ENCODE results near the gene ANAPC2. TPM values are rescaled to one million over a fixed set of nuclear protein-coding genes. Genes with fewer than 3 reads are reported as not detected.

Gene ANAPC2
- total RNA-seq, 1 donor from 2014 or later, result 18.9 TPM

- no peaks in the 10 kb centered on the region for H3K36me3 ChIP-seq
- H3F3A ChIP-seq (ENCODE audit: low read depth), result peaks cover 4% of the 10 kb centered on the region
- no peaks in the 10 kb centered on the region for H3K9me3 ChIP-seq (ENCODE audit: low read depth)
- H3K4me1 Mint-ChIP-seq, result no peaks in the 10 kb centered on the region
- H3K4me1 ChIP-seq, result peaks cover 8% of the 10 kb centered on the region
- H4K20me1 ChIP-seq (ENCODE audit: low read depth), result peaks cover 15% of the 10 kb centered on the region
- H3K4me3 ChIP-seq, result no peak overlapping the region
- H2AFZ ChIP-seq (replicated peaks), result no peak overlapping the region
- DNase-seq (ENCODE audit: low spot score), result no peak
- no peak overlapping the region for H3K4me2 ChIP-seq
- TF ChIP-seq CTCF (IDR thresholded peaks at IDR 0.05) (no peak), EZH2phosphoT487 (IDR thresholded peaks at IDR 0.05) (no peak), EZH2 (IDR thresholded peaks at IDR 0.05) (no peak)
- H3K9ac ChIP-seq, result no peak overlapping the region
- H3K27me3 Mint-ChIP-seq (ENCODE audit: insufficient read depth, low read depth), result peaks cover 2% of the 10 kb centered on the region
- H3K27ac Mint-ChIP-seq, result no peak overlapping the region
- H3K9me3 Mint-ChIP-seq, result no peaks in the 10 kb centered on the region
- no peak overlapping the region for H3K4me3 Mint-ChIP-seq
- no peak overlapping the region for H3K27ac ChIP-seq
- H3K79me2 ChIP-seq (ENCODE audit: low read depth), result no peaks in the 10 kb centered on the region
- no peaks in the 10 kb centered on the region for H3K27me3 ChIP-seq
- H3K36me3 Mint-ChIP-seq, result no peaks in the 10 kb centered on the region
These were observed 45.0 kb upstream of the ANAPC2 start for GRCh38 chr9:137233143-137233980.

GRCh38 chr9:137232510-137232909 lies 44.1 kb upstream of the ANAPC2 start:
- no peak overlapping the region for H3K27ac Mint-ChIP-seq
- no peak for DNase-seq (ENCODE audit: low spot score)
- no peak for TF ChIP-seq EZH2phosphoT487 (IDR thresholded peaks at IDR 0.05)

GRCh38 chr9:137232101-137232500 lies 43.7 kb upstream of the ANAPC2 start:
- H3K9me3 Mint-ChIP-seq, result no peaks in the 10 kb centered on the region
- no peaks in the 10 kb centered on the region for H3K79me2 ChIP-seq (ENCODE audit: low read depth)
- no peaks in the 10 kb centered on the region for H3K36me3 Mint-ChIP-seq
- DNase-seq (ENCODE audit: low spot score), result no peak
- H3K27ac ChIP-seq, result no peak overlapping the region
- H2AFZ ChIP-seq (replicated peaks), result no peak overlapping the region
- H3K36me3 ChIP-seq, result no peaks in the 10 kb centered on the region
- no peak for TF ChIP-seq CTCF (IDR thresholded peaks at IDR 0.05)
- TF ChIP-seq EZH2 (IDR thresholded peaks at IDR 0.05), result no peak
- TF ChIP-seq EZH2phosphoT487 (IDR thresholded peaks at IDR 0.05), result no peak
- no peaks in the 10 kb centered on the region for H3K27me3 ChIP-seq
- H3K9me3 ChIP-seq (ENCODE audit: low read depth), result no peaks in the 10 kb centered on the region
- H3K27me3 Mint-ChIP-seq (ENCODE audit: insufficient read depth, low read depth), result peaks cover 6% of the 10 kb centered on the region
- no peaks in the 10 kb centered on the region for H3F3A ChIP-seq (ENCODE audit: low read depth)
- H3K9ac ChIP-seq, result no peak overlapping the region
- H3K4me1 Mint-ChIP-seq, result peaks cover 3% of the 10 kb centered on the region
- peaks cover 6% of the 10 kb centered on the region for H3K4me1 ChIP-seq
- H3K4me3 Mint-ChIP-seq, result no peak overlapping the region
- no peak overlapping the region for H3K27ac Mint-ChIP-seq
- H4K20me1 ChIP-seq (ENCODE audit: low read depth), result peaks cover 11% of the 10 kb centered on the region
- no peak overlapping the region for H3K4me3 ChIP-seq
- H3K4me2 ChIP-seq, result no peak overlapping the region

More at GRCh38 chr9:137232510-137232909, 44.1 kb upstream of the ANAPC2 start:
- Mint-ChIP-seq H3K9me3 (no peaks in the 10 kb centered on the region), H3K4me3 (no peak overlapping the region), H3K36me3 (no peaks in the 10 kb centered on the region), H3K4me1 (peaks cover 2% of the 10 kb centered on the region), H3K27me3 (ENCODE audit: insufficient read depth, low read depth) (peaks cover 4% of the 10 kb centered on the region)
- no peaks in the 10 kb centered on the region for H3K36me3 ChIP-seq
- H3K79me2 ChIP-seq (ENCODE audit: low read depth), result no peaks in the 10 kb centered on the region
- peaks cover 8% of the 10 kb centered on the region for H3K4me1 ChIP-seq
- H3K27me3 ChIP-seq, result no peaks in the 10 kb centered on the region
- no peak overlapping the region for H2AFZ ChIP-seq (replicated peaks)
- no peaks in the 10 kb centered on the region for H3F3A ChIP-seq (ENCODE audit: low read depth)
- peaks cover 15% of the 10 kb centered on the region for H4K20me1 ChIP-seq (ENCODE audit: low read depth)
- no peak overlapping the region for H3K4me3 ChIP-seq
- no peak overlapping the region for H3K9ac ChIP-seq
- no peak overlapping the region for H3K27ac ChIP-seq
- no peak overlapping the region for H3K4me2 ChIP-seq
- H3K9me3 ChIP-seq (ENCODE audit: low read depth), result no peaks in the 10 kb centered on the region
